NT2/D1 (cell line): ENCODE measurements around the gene P2RX2.

Source experiments
- DNase-seq: peaks from one replicate; pipeline ENCODE4 v3.0.0-alpha.2; 2011; ENCODE audit warnings: low read depth, low spot score
- H3K27me3 ChIP-seq: 2 replicates; pipeline ENCODE4 v1.6.0; 2011; ENCODE audit warnings: mild to moderate bottlenecking; ENCODE audit not compliant: insufficient read length, insufficient read depth
- H3K36me3 ChIP-seq: 2 replicates; pipeline ENCODE4 v1.6.1; 2011; ENCODE audit warnings: mild to moderate bottlenecking, low read length, mixed read lengths; ENCODE audit not compliant: insufficient read depth, insufficient read length
- H3K4me1 ChIP-seq: 2 replicates; pipeline ENCODE4 v1.5.1; 2011; ENCODE audit not compliant: insufficient read depth, insufficient read length
- H3K4me3 ChIP-seq: 2 replicates; pipeline ENCODE4 v1.5.1; 2011; ENCODE audit warnings: low read depth; ENCODE audit not compliant: insufficient read length
- H3K9ac ChIP-seq: 2 replicates; pipeline ENCODE4 v1.6.0; 2011; ENCODE audit warnings: low read depth; ENCODE audit not compliant: insufficient read length
- H3K9me3 ChIP-seq: 2 replicates; pipeline ENCODE4 v1.5.1; 2011; ENCODE audit warnings: mild to moderate bottlenecking, low read length; ENCODE audit not compliant: insufficient read depth
- SUZ12 ChIP-seq: IDR thresholded peaks from 2 replicates; pipeline ENCODE4 v1.6.1; 2011; ENCODE audit not compliant: insufficient read length, insufficient read depth; ENCODE audit errors: extremely low read depth
- YY1 ChIP-seq: IDR thresholded peaks from 2 replicates; pipeline ENCODE4 v1.6.1; 2011; ENCODE audit not compliant: insufficient read length, insufficient read depth
- ZNF274 ChIP-seq: IDR thresholded peaks from 2 replicates; pipeline ENCODE4 v1.6.1; 2011; ENCODE audit warnings: mild to moderate bottlenecking, low read depth, low read length

The P2RX2 gene

GRCh38 chr12:132578826-132579225 is 39.8 kb upstream of the P2RX2 start:
- DNase-seq, result no peak
- no peaks in the 10 kb centered on the region for H3K27me3 ChIP-seq
- H3K4me1 ChIP-seq, result no peaks in the 10 kb centered on the region
- H3K9ac ChIP-seq, result no peak overlapping the region
- no peak for TF ChIP-seq ZNF274
- TF ChIP-seq YY1, result no peak
- TF ChIP-seq SUZ12, result no peak
- no peak overlapping the region for H3K4me3 ChIP-seq
- peaks cover 68% of the 10 kb centered on the region for H3K36me3 ChIP-seq
- H3K9me3 ChIP-seq, result no peaks in the 10 kb centered on the region

DNA sequence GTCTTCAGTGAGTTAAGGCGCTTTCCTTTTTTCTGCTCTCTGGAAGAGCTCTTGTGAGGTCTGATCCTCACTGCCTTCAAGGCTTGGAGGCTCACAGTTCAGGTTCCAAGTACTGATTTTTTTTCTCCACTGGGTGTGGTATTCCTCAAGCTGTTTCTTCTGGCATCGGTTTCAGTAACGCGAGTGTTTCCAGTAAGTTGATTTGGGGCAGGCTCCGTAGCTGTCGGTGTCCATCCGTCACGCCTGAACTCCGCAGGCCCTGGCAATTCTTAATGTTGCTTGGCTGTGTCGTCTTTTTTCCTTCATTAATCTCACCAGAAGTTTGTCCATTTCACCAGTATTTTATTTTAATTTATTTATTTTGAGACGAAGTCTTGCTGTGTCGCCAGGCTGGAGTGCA is 38.8 kb upstream of the P2RX2 start:
- H3K36me3 ChIP-seq, result peaks cover 62% of the 10 kb centered on the region
- H3K4me1 ChIP-seq, result no peaks in the 10 kb centered on the region
- no peak for TF ChIP-seq SUZ12
- no peak for TF ChIP-seq ZNF274
- TF ChIP-seq YY1, result no peak
- DNase-seq, result no peak
- peaks cover 8% of the 10 kb centered on the region for H3K27me3 ChIP-seq
- no peak overlapping the region for H3K4me3 ChIP-seq
- H3K9ac ChIP-seq, result no peak overlapping the region
- H3K9me3 ChIP-seq, result no peaks in the 10 kb centered on the region

DNA sequence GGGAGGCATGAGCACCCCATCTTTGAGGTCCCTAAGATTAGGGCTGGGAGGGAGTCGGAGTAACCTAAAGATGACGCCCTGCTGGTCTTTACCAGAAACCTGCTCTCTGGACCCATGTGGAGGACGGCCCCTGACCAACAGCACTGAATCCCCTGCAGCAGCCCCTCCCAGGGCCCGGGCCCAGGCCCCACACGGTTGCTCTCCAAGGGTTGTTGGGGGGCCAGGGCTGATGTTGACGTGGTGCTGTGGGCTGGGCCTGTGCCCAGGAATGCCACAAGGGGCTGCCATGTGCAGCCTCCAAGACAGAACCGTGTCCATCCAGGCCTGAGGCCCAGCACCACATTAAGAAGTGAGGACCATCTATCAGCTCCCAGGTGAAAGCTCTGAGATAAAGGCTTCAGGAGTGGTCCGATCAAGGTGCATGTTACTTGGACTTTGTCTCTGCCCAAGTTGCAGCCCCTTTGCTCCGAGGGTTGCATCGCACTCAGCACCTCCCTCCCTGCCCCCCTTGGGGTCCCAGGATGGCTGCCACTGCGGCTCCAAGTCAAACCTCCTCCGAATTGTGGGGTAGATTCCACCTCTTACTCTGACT is 37.8 kb upstream of the P2RX2 start:
- Histone ChIP-seq H3K9me3 (no peaks in the 10 kb centered on the region), H3K4me3 (no peak overlapping the region), H3K36me3 (peaks cover 56% of the 10 kb centered on the region), H3K27me3 (peaks cover 18% of the 10 kb centered on the region), H3K9ac (no peak overlapping the region), H3K4me1 (no peaks in the 10 kb centered on the region)
- TF ChIP-seq SUZ12, result no peak
- no peak for TF ChIP-seq YY1
- TF ChIP-seq ZNF274, result no peak
- no peak for DNase-seq

- peaks cover 19% of the 10 kb centered on the region for H3K27me3 ChIP-seq
- DNase-seq, result no peak
- no peak overlapping the region for H3K9ac ChIP-seq
- TF ChIP-seq ZNF274, result no peak
- no peak for TF ChIP-seq YY1
- no peak for TF ChIP-seq SUZ12
- no peaks in the 10 kb centered on the region for H3K9me3 ChIP-seq
- no peak overlapping the region for H3K4me3 ChIP-seq
- H3K36me3 ChIP-seq, result peaks cover 52% of the 10 kb centered on the region
- H3K4me1 ChIP-seq, result peaks cover 2% of the 10 kb centered on the region
Observed at GRCh38 chr12:132581348-132582057, 37.1 kb upstream of the P2RX2 start.

DNA sequence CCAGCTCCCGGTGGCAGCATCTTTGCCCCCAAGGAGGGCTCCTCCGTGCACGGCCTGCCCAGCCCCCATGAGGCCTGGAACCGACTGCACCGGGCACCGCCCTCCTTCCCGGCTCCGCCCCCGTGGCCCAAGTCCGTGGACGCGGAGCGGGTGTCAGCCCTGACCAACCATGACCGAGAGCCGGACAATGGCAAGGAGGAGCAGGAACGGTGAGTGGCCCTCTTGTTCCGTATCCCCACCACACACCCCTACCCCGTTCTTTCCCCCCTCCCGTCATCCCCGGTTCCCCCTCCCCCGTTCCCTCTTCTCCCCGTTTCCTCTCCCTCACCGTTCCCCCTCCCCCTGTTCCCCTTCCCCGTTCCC is 36.5 kb upstream of the P2RX2 start:
- Histone ChIP-seq H3K36me3 (peaks cover 47% of the 10 kb centered on the region), H3K9ac (no peak overlapping the region), H3K9me3 (no peaks in the 10 kb centered on the region), H3K4me3 (no peak overlapping the region), H3K27me3 (peaks cover 20% of the 10 kb centered on the region), H3K4me1 (peaks cover 7% of the 10 kb centered on the region)
- DNase-seq, result no peak
- TF ChIP-seq YY1 (no peak), ZNF274 (no peak), SUZ12 (no peak)

DNA sequence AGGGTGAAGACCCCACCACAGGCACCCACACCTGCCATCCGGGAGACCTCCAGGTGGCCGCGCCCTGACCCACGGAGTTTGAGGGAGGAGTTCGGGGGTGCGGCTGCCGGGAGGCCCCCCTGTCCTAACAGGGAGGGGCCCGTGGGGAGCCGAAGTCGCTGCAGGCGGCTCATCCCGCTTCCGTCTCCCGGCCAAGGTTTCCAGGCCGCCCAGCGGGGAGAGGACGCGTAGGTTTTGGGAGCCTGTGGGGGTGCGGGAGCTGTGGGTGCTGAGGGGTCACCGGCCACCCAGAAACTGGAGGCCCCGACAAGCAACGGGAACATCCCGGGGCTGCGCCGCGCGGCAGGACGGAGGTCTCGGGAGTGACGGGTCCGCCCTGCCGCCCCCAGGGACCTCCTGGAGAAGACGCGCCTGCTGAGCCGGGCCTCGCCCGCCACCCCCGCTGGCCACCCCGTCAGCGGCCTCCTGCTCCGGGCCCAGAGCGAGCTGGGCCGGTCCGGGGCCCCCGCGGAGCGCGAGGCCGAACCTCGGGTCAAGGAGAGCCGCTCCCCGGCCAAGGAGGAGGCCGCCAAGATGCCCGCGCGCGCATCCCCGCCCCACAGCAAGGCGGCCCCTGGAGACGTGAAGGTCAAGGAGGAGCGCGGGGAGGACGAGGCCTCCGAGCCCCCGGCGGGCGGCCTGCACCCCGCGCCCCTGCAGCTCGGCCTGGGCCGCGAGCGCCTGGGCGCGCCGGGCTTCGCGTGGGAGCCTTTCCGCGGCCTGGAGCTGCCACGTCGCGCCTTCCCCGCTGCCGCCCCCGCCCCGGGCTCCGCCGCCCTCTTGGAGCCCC is 35.8 kb upstream of the P2RX2 start:
- no peak for DNase-seq
- H3K9me3 ChIP-seq, result no peaks in the 10 kb centered on the region
- TF ChIP-seq SUZ12, result no peak
- TF ChIP-seq ZNF274, result no peak
- TF ChIP-seq YY1, result no peak
- H3K36me3 ChIP-seq, result peaks cover 39% of the 10 kb centered on the region
- H3K4me3 ChIP-seq, result peak overlapping the region; percentile 21
- peak overlapping the region; percentile 50 for H3K9ac ChIP-seq
- H3K27me3 ChIP-seq, result peaks cover 27% of the 10 kb centered on the region
- H3K4me1 ChIP-seq, result peaks cover 7% of the 10 kb centered on the region

DNA sequence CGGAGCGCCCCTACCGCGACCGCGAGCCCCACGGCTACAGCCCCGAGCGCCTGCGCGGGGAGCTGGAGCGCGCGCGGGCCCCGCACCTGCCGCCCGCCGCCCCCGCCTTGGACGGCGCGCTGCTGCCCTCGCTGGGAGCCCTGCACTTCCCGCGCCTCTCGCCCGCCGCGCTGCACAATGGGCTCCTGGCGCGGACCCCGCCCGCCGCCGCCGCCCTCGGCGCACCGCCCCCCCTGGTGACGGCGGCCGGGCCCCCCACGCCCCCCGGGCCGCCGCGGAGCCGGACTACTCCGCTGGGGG is 35.2 kb upstream of the P2RX2 start:
- DNase-seq, result no peak
- H3K9me3 ChIP-seq, result no peaks in the 10 kb centered on the region
- H3K4me3 ChIP-seq, result peak overlapping the region; percentile 21
- peaks cover 34% of the 10 kb centered on the region for H3K36me3 ChIP-seq
- peaks cover 33% of the 10 kb centered on the region for H3K27me3 ChIP-seq
- H3K4me1 ChIP-seq, result peaks cover 7% of the 10 kb centered on the region
- H3K9ac ChIP-seq, result peak overlapping the region; percentile 61
- no peak for TF ChIP-seq SUZ12
- TF ChIP-seq YY1, result no peak
